Measurements from ENCODE around the gene LAX1.

- TF ChIP-seq POLR2AphosphoS5 (IDR thresholded peaks at IDR 0.05; ENCODE audit: low read length) (no peak), CTCF (IDR thresholded peaks at IDR 0.05 in 2 of 3, conservative IDR thresholded peaks at IDR 0.05 in 1 of 3; ENCODE audit: control insufficient read depth in 2 of 3, extremely low read depth in 1 of 3, insufficient read depth in 1 of 3, low read depth in 3 of 3, low read length in 3 of 3) (no peak), CEBPB (IDR thresholded peaks at IDR 0.05; ENCODE audit: borderline replicate concordance in 1 of 2, low read depth in 2 of 2, low read length in 2 of 2) (no peak), RCOR1 (conservative IDR thresholded peaks at IDR 0.05; ENCODE audit: low read depth, low read length) (no peak), REST (IDR thresholded peaks at IDR 0.05; ENCODE audit: low read depth, low read length) (no peak), PAX8 (IDR thresholded peaks at IDR 0.05) (no peak), ETV6 (conservative IDR thresholded peaks at IDR 0.05 in 1 of 2, IDR thresholded peaks at IDR 0.05 in 1 of 2; ENCODE audit: borderline replicate concordance in 1 of 2, low read depth in 1 of 2) (no peak)
Measured at GRCh38 chr1:203769505-203770343, 4.7 kb downstream of the LAX1 start.

Data from GM12878 (cell line).